ENCODE data around the gene GM2A. TPM values are rescaled to one million over a fixed set of nuclear protein-coding genes. Genes with fewer than 3 reads are reported as not detected.

GM2A gene
- total RNA-seq, 3 donors from 2014 or later = 22.0 to 32.1 (median 30.9) TPM

DNA sequence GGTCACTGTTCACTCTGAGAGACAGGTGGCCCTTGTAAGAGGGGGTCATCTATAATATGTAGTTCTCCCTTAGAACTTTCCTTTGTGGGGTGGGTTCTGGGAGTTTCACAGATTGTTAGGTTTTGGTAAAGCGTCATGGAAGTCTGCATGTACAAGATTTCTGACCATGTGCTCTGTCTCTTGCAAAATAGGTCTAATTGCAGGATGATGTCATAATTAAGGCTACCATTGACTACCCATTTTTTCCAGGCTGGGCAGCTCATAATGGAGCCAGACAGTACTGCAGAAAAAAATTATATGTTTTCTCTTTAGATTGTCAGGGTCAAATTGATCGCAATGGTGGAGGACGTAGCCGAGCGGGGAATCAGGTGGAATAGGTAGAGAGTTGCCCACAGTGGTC lies 3.7 kb upstream of the GM2A start:
- Histone ChIP-seq H3K36me3 (ENCODE audit: low read depth) (no peaks in the 10 kb centered on the region), H3K9me3 (no peaks in the 10 kb centered on the region), H3K4me3 (no peak overlapping the region), H3K4me1 (ENCODE audit: low read depth) (peaks cover 2% of the 10 kb centered on the region)
- TF ChIP-seq, protein P1, sequence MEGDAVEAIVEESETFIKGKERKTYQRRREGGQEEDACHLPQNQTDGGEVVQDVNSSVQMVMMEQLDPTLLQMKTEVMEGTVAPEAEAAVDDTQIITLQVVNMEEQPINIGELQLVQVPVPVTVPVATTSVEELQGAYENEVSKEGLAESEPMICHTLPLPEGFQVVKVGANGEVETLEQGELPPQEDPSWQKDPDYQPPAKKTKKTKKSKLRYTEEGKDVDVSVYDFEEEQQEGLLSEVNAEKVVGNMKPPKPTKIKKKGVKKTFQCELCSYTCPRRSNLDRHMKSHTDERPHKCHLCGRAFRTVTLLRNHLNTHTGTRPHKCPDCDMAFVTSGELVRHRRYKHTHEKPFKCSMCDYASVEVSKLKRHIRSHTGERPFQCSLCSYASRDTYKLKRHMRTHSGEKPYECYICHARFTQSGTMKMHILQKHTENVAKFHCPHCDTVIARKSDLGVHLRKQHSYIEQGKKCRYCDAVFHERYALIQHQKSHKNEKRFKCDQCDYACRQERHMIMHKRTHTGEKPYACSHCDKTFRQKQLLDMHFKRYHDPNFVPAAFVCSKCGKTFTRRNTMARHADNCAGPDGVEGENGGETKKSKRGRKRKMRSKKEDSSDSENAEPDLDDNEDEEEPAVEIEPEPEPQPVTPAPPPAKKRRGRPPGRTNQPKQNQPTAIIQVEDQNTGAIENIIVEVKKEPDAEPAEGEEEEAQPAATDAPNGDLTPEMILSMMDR (IDR thresholded peaks at IDR 0.05) = no peak
- DNase-seq (no peak), ATAC-seq (no peak)
- intact Hi-C loops (cut with DNase I, micrococcal nuclease) = loop anchor here in 1 of 2 donors (10.0 kb wide), 1 partner anchor 124 kb away; no protein-coding TSS in a partner anchor

GRCh38 chr5:151250346-151251000 lies 2.5 kb upstream of the GM2A start:
- intact Hi-C loops (cut with DNase I, micrococcal nuclease) = no loop called here
- peaks cover 5% of the 10 kb centered on the region for H3K4me1 ChIP-seq (ENCODE audit: low read depth)
- H3K9me3 ChIP-seq = no peaks in the 10 kb centered on the region
- TF ChIP-seq, protein P1 (IDR thresholded peaks at IDR 0.05) = no peak
- no peaks in the 10 kb centered on the region for H3K36me3 ChIP-seq (ENCODE audit: low read depth)
- ATAC-seq (no peak), DNase-seq (no peak)
- no peak overlapping the region for H3K4me3 ChIP-seq

DNA sequence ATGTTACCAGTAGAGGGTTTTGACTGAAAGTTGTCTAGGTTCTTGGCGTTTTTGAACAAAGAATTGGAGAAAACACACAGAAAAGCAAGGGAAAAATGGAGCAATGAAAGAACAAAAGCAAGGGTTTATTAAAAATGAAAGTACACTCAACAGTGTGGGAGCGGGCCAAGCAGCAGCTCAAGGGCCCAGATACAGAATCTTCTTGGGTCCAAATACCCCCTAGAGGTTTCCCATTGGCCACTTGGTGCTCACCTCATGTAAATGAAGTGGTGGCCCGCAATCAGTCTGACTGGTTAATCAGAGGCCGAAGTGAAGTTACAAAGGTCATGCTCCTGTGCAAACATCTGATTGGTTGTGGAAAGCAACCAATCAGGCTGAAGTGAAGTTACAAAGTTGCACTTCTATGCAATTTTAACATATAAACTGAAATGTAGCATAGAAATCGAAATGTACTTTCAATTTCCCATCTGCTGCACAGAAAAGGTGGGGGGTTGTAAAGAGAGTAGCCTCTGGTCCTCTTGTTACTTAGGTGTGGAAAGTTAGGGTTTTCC lies 1.9 kb upstream of the GM2A start:
- ATAC-seq = no peak
- no peaks in the 10 kb centered on the region for H3K36me3 ChIP-seq (ENCODE audit: low read depth)
- no peaks in the 10 kb centered on the region for H3K9me3 ChIP-seq
- TF ChIP-seq, protein P1 (IDR thresholded peaks at IDR 0.05) = no peak
- H3K4me1 ChIP-seq (ENCODE audit: low read depth) = peaks cover 5% of the 10 kb centered on the region
- H3K4me3 ChIP-seq = no peak overlapping the region
- no peak for DNase-seq
- intact Hi-C loops (cut with DNase I, micrococcal nuclease) = no loop called here

GRCh38 chr5:151251621-151252020 lies 1.4 kb upstream of the GM2A start:
- intact Hi-C loops (cut with DNase I, micrococcal nuclease) = no loop called here
- Histone ChIP-seq H3K36me3 (ENCODE audit: low read depth) (no peaks in the 10 kb centered on the region), H3K9me3 (no peaks in the 10 kb centered on the region), H3K4me1 (ENCODE audit: low read depth) (peaks cover 5% of the 10 kb centered on the region), H3K4me3 (no peak overlapping the region)
- TF ChIP-seq, protein P1 (IDR thresholded peaks at IDR 0.05) = no peak
- ATAC-seq (no peak), DNase-seq (no peak)

GRCh38 chr5:151253605-151253950 lies 593 bp downstream of the GM2A start:
- TF ChIP-seq, protein P1 (IDR thresholded peaks at IDR 0.05) = no peak
- ATAC-seq (no peak), DNase-seq (no peak)
- Histone ChIP-seq H3K36me3 (ENCODE audit: low read depth) (no peaks in the 10 kb centered on the region), H3K4me3 (peak overlapping the region; percentile 15), H3K9me3 (no peaks in the 10 kb centered on the region), H3K4me1 (ENCODE audit: low read depth) (peaks cover 5% of the 10 kb centered on the region)
- intact Hi-C loops (cut with DNase I, micrococcal nuclease) = no loop called here
